HG03108 (cell line): ENCODE measurements around the gene PRDM15.

Experiments used
- ATAC-seq: cut with Tn5 transposase; IDR thresholded peaks from one replicate; pipeline ENCODE4 v1.9.1; 2021; ENCODE audit warnings: moderate library complexity; ENCODE audit not compliant: unreplicated experiment

PRDM15 gene

DNA sequence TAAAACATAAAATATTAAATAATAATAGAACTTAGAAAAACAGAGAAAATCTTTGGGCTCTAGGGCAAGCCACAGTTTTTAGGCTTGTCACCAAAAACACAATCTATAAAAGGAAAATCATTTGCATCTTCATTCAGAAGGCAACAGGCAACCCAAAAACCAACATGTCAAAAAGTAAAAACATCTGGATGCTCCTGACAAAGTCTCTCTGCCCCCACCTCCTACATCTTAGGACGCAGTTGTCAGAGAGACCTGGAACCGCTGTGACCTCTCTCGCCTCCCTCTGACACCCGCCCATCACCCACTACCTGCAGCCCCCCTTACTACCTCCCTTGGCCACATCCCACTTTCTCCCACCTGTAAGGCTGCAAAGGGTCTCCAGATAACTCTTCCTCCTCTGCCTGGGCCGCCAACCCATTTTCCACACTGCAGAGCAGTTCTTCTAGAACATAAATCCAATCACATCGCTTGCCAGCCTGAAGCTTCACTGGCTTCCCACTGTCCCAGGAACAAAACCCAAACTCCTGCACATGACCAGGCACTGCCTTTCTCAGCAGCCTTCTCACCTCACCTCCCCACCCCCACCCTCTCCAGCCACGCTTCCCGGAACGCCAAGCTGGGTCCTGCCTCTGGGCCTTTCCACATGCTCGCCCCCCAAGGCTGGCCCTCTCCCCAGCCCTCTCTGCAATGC is 14.7 kb downstream of the PRDM15 start:
- no peak for ATAC-seq

DNA sequence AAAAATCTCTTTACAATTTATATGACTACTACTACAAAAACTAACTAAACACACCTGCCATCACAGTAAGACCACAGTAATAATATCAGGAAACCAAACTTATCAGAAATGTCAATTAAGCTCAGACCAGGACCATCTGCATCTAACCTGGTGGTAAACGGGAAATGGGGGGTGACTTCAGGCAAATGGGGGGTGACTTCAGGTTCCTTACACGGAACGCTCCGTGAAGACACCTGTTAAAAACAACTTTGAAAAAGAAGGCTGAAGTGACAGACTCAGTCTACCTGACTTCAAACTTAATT is 15.8 kb downstream of the PRDM15 start:
- ATAC-seq: no peak

DNA sequence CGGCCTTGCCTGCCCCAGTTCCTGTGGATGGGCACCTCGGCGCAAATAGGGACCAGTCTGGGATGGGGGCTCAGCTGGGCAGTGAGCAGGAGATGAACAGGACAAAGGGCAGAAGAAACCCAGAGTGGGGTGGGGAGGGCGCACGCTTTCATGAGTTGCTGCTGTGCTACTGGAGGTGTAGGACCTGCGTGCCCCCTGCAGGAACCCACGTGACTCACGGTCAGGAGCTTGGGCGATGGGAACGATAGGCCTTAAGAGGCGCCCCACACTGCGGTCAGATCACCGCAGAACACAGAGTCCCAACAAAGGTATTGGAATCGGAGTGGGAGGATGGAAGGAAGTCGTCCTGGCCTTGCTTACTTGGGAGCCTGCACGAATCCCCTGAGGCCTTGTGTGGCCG is 17.2 kb downstream of the PRDM15 start:
- ATAC-seq: no peak

DNA sequence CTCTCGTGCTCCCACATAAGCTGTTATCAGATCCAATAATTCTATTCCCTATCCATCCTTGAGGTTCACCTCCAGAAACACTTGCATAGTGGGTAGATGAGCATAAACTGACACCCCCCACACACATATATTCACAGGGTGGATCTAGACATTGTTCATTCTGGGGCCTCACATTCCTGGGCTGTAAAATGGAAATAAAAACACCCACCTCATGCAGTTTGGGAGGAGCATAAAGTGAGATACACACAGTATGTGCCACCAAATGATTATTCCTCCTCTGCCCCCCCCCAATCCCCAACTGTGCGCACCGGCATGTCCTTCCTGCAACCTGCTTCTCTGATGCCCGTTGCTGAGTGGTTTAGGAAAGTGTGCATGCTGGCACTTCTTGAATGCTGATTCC is 17.9 kb downstream of the PRDM15 start:
- no peak for ATAC-seq

GRCh38 chr21:41859297-41859980 is 19.7 kb downstream of the PRDM15 start:
- no peak for ATAC-seq

- no peak for ATAC-seq
These were observed 20.5 kb downstream of the PRDM15 start for GRCh38 chr21:41858466-41859296.

DNA sequence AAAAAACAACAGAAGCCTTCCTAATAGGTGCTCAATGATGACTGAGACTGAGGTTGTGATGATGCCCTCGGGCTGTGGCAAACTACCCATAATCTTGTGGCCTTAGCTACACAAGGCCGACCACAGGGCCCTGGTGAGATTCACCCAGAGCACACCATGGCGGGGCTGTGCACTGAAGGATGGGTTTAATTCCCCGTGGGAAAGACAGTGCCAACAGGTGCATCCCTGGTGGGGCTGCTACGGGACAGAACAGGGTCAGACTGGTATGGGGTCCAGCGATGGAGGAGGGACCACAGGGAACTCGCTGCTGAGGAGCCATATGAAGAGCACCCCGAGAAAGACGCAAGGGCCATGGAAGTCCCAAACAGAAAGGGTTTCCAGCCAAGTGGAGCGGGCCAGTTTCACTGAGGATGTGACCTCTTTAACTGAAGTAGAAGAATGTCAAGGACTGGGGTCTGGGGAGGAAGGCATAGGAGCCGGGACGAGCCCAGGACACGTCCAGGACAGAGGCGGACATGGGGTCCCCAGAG is 21.3 kb downstream of the PRDM15 start:
- ATAC-seq: no peak

DNA sequence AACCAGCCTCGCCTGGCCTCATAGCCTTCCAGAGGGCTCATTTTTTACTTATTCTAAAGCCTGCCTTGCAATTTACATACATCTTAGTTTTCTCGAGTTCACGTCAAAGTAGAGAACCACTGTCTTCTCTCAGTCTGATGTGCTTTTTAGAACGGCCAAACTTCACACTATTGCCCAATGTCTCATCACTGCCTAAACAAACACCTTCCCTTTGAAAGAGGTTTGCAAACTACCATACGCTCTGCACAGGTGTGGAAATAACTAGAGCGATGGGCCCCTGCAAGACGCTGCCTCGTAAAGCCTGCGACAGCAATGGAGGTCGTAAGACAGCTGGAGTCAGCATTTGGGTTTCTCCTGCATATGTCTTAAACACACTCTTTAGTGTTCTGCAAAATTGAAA is 22.6 kb downstream of the PRDM15 start:
- no peak for ATAC-seq

- ATAC-seq: no peak
These were observed 24.6 kb downstream of the PRDM15 start for GRCh38 chr21:41854426-41854995.

- no peak for ATAC-seq
These were observed 26.2 kb downstream of the PRDM15 start for GRCh38 chr21:41852929-41853320.

GRCh38 chr21:41852151-41852928 is 26.8 kb downstream of the PRDM15 start:
- no peak for ATAC-seq

- no peak for ATAC-seq
These were observed 27.9 kb downstream of the PRDM15 start for GRCh38 chr21:41851090-41851790.

DNA sequence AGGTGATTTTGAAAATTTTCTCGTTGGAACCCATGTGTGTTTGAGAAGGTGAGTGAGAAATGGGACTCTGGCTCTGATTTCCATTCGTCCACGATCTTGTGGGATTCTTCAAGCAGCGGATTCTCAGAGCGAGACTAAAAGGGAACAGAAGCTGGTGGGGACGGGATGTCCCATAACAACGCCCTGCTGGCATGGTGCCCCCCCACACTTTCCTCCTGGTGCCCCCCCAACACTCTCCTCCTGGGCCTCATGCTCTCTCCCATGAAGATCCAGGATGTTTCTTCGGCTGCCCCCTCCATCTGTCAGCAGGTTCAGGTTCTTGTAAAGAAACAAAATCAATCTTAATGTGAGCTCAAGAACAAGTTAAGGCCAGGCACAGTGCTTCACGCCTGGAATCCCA is 29.1 kb downstream of the PRDM15 start:
- no peak for ATAC-seq

GRCh38 chr21:41848958-41849580 is 30.1 kb downstream of the PRDM15 start:
- no peak for ATAC-seq

GRCh38 chr21:41848533-41848932 is 30.6 kb downstream of the PRDM15 start:
- ATAC-seq: no peak

- ATAC-seq: no peak
These were observed 31.9 kb downstream of the PRDM15 start for GRCh38 chr21:41847066-41847804.

DNA sequence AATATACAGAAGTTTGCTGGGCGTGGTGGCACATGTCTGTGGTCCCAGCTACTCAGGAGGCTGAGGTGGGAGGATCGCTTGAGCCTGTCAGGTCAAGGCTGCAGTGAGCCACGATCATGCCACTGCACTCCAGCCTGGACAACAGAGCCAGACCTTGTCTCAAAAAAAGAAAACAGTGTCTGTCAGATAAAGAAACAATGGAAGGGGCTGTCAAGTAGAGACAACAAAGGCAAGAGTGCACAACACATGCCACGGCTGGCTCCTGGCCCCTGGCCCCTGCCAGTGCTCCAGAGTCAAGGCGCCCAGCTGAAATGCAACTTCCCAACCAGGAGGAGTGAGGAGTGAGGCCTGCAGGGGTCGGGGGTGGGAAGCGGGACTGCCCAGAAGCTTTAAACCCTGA is 32.6 kb downstream of the PRDM15 start:
- ATAC-seq: no peak

- ATAC-seq: no peak
These were observed 33.2 kb downstream of the PRDM15 start for GRCh38 chr21:41846033-41846317.

- no peak for ATAC-seq
These were observed 33.7 kb downstream of the PRDM15 start for GRCh38 chr21:41845310-41846032.
